Retinal pigment epithelial cell (primary cell): ENCODE data around the gene GRID1.

Experiments
- DNase-seq: peaks from one replicate; pipeline ENCODE4 v3.0.0-alpha.2; 2010; ENCODE audit warnings: low read depth
- H3K4me3 ChIP-seq: 2 replicates; pipeline ENCODE4 v1.5.1; 2011; ENCODE audit warnings: mild to moderate bottlenecking, low read length, control low read depth, moderate library complexity
- TF ChIP-seq, protein P1 (sequence below): conservative IDR thresholded peaks from 2 replicates; pipeline ENCODE4 v1.5.1; 2011; ENCODE audit warnings: low read depth, low read length, control low read depth, inconsistent platforms

GRID1 gene

GRCh38 chr10:86255405-86256251, 111.0 kb downstream of the GRID1 start:
- TF ChIP-seq, protein P1, sequence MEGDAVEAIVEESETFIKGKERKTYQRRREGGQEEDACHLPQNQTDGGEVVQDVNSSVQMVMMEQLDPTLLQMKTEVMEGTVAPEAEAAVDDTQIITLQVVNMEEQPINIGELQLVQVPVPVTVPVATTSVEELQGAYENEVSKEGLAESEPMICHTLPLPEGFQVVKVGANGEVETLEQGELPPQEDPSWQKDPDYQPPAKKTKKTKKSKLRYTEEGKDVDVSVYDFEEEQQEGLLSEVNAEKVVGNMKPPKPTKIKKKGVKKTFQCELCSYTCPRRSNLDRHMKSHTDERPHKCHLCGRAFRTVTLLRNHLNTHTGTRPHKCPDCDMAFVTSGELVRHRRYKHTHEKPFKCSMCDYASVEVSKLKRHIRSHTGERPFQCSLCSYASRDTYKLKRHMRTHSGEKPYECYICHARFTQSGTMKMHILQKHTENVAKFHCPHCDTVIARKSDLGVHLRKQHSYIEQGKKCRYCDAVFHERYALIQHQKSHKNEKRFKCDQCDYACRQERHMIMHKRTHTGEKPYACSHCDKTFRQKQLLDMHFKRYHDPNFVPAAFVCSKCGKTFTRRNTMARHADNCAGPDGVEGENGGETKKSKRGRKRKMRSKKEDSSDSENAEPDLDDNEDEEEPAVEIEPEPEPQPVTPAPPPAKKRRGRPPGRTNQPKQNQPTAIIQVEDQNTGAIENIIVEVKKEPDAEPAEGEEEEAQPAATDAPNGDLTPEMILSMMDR: no peak
- no peak overlapping the region for H3K4me3 ChIP-seq
- DNase-seq: no peak

- H3K4me3 ChIP-seq: no peak overlapping the region
- TF ChIP-seq, protein P1: no peak
- DNase-seq: no peak
Observed at GRCh38 chr10:86254526-86255174, 111.9 kb downstream of the GRID1 start.

DNA sequence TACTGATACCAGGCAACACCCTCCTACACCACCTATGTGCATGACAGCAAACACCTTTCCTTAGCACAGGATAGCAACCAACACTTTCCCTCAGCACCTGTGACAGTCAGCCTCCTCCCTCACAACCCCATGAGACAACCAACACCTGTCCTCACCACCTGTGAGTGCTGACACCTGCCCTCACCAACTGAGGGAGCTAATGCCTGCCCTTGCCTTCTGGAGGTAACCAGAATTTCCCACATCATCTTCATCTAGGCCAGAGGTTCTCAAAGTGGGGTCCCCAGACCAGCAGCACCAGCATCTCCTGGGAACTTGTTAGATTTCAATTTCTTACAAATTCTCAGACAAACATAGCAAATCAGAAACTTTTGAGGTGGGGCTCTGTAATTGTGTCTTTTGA, 112.5 kb downstream of the GRID1 start:
- DNase-seq: no peak
- TF ChIP-seq, protein P1: no peak
- no peak overlapping the region for H3K4me3 ChIP-seq

DNA sequence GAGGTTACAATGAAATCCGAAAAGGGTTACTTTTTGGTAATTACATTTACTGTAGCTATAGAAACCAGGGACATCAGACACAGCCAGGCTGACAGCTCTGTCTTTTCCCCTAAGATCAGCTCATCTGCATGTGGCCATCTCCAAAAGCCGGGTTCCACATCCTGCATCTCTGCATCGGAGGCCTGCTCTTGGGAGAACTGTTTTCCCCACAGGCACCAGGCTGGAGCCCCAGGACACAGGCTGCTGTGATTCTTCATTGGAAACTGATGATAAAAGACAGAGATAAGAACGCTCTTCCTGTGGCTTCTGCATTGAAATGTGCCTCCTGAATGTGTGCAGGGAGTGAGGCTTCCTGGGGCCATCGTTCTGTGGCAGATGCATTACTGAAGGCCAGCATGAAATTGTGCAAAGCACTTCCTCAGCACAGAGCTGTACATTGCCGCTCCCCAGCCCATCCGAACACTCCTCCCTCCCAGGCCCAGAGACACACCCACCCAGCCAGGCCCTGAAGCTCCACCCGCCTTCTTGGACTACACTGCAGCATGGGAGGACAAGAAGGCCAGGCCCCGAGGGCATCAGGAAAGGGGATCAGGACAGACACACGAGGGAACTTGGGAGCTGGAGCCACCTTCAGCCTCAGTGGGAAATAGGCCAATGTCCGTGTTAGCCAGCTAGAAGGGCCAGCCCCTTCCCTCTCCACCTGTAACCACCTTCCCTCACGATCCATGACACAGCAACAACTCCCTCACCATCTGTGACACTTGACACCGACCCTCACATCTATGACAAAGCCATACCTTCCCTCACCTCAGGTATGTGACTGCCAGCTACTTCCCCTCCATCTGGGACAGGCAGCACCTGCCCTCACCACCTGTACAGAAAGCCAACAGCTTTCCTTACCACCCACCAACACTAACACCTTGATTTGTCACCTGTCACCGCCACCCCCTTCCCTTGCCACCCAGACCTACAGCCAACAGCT, 113.2 kb downstream of the GRID1 start:
- TF ChIP-seq, protein P1: no peak
- DNase-seq: no peak
- no peak overlapping the region for H3K4me3 ChIP-seq

- no peak overlapping the region for H3K4me3 ChIP-seq
- no peak for DNase-seq
- TF ChIP-seq, protein P1: no peak
Observed at GRCh38 chr10:86252556-86252955, 114.0 kb downstream of the GRID1 start.

DNA sequence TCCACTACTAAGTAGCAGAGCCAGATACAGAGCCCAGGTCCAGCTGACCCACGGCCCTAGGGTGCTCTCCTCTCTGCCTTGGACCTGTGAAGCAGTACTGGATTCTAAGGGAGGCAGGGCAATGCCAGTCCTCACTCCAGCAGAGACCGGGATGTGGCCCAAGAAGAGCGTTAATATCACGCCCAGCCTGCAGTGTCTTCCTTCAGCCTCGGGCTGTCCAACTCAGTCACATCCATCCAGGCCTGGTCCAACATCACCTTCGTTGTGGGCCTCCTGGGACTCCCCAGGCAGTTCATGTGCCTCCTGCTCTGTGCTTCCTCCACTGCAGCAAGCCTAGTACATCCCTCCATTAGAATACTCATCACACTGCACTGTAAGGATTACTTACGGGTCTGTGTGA, 114.5 kb downstream of the GRID1 start:
- TF ChIP-seq, protein P1: no peak
- DNase-seq: no peak
- no peak overlapping the region for H3K4me3 ChIP-seq
